Thyroid gland (tissue), 4 donors: ENCODE data around the gene CTDSPL.

Experiments
- CTCF ChIP-seq, 6 experiments: fragments of 200-600 bp in 3 of 6; fragments of 450-650 bp in 3 of 6; sonication (generic) in 3 of 6; IDR thresholded peaks; one replicate each; pipeline ENCODE4 v1.5.1; 2016 to 2019; ENCODE audit warnings: antibody characterized with exemption in 6 of 6, mild to moderate bottlenecking in 2 of 6, inconsistent platforms in 1 of 6, moderate library complexity in 1 of 6
- POLR2A ChIP-seq, 2 donors: fragments of 450-650 bp; IDR thresholded peaks; one replicate each; pipeline ENCODE4 v1.6.1; 2017; ENCODE audit warnings: antibody characterized with exemption in 2 of 2, mild to moderate bottlenecking in 2 of 2, moderate library complexity in 1 of 2

GRCh38 chr3:37942646-37943045, 81.0 kb downstream of the CTDSPL start:
- TF ChIP-seq CTCF (IDR thresholded peaks at IDR 0.05) (no peak), POLR2A (IDR thresholded peaks at IDR 0.05) (no peak)
